Ishikawa (cell line): ENCODE data around the gene ARHGAP42.

Experiments used
- CREB1 ChIP-seq: IDR thresholded peaks from 2 replicates; pipeline ENCODE4 v1.6.1; 2012; ENCODE audit warnings: low read depth
- EGR1 ChIP-seq: IDR thresholded peaks from 2 replicates; pipeline ENCODE4 v1.6.1; 2012
- EP300 ChIP-seq: IDR thresholded peaks from 2 replicates; pipeline ENCODE4 v1.6.1; 2012; ENCODE audit warnings: borderline replicate concordance
- NFIC ChIP-seq: IDR thresholded peaks from 2 replicates; pipeline ENCODE4 v1.6.1; 2012
- RAD21 ChIP-seq: IDR thresholded peaks from 2 replicates; pipeline ENCODE4 v1.6.1; 2012; ENCODE audit warnings: low read depth
- TCF12 ChIP-seq: IDR thresholded peaks from 2 replicates; pipeline ENCODE4 v1.6.1; 2012; ENCODE audit warnings: low read depth
- YY1 ChIP-seq: IDR thresholded peaks from 2 replicates; pipeline ENCODE4 v1.6.1; 2012; ENCODE audit warnings: low read depth
- TF ChIP-seq, protein P1 (sequence below): IDR thresholded peaks from 2 replicates; pipeline ENCODE4 v1.6.1; 2012; ENCODE audit warnings: low read depth, mild to moderate bottlenecking
- TF ChIP-seq, protein P2 (sequence below): IDR thresholded peaks from 2 replicates; pipeline ENCODE4 v1.6.1; 2012
- TF ChIP-seq, protein P3 (sequence below): IDR thresholded peaks from 2 replicates; pipeline ENCODE4 v1.6.1; 2012

DNA sequence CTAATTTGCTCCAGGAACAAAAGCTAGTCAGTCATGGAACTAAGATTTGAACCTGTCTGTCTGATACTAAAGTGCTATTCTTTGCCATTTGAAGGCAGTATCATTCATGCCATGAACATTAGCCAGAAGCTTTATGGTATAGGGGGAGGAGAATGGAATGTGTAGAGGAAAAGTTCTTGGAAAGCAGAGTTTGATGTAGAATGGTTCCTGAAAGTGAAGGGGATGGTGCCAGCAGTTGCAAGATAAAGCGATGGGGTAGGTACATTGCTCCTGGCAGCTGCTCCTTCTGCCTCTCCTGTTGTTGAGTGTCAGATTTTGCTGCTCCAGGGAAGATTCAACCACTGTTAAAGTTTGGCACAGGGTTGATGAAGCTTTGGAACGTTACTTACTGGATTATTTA, 53.4 kb downstream of the ARHGAP42 start:
- TF ChIP-seq, protein P1, sequence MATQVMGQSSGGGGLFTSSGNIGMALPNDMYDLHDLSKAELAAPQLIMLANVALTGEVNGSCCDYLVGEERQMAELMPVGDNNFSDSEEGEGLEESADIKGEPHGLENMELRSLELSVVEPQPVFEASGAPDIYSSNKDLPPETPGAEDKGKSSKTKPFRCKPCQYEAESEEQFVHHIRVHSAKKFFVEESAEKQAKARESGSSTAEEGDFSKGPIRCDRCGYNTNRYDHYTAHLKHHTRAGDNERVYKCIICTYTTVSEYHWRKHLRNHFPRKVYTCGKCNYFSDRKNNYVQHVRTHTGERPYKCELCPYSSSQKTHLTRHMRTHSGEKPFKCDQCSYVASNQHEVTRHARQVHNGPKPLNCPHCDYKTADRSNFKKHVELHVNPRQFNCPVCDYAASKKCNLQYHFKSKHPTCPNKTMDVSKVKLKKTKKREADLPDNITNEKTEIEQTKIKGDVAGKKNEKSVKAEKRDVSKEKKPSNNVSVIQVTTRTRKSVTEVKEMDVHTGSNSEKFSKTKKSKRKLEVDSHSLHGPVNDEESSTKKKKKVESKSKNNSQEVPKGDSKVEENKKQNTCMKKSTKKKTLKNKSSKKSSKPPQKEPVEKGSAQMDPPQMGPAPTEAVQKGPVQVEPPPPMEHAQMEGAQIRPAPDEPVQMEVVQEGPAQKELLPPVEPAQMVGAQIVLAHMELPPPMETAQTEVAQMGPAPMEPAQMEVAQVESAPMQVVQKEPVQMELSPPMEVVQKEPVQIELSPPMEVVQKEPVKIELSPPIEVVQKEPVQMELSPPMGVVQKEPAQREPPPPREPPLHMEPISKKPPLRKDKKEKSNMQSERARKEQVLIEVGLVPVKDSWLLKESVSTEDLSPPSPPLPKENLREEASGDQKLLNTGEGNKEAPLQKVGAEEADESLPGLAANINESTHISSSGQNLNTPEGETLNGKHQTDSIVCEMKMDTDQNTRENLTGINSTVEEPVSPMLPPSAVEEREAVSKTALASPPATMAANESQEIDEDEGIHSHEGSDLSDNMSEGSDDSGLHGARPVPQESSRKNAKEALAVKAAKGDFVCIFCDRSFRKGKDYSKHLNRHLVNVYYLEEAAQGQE, result no peak
- TF ChIP-seq NFIC (no peak), EP300 (no peak), CREB1 (no peak), RAD21 (no peak), EGR1 (no peak), YY1 (no peak), TCF12 (no peak)
- TF ChIP-seq, protein P2, sequence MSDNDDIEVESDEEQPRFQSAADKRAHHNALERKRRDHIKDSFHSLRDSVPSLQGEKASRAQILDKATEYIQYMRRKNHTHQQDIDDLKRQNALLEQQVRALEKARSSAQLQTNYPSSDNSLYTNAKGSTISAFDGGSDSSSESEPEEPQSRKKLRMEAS, result no peak
- TF ChIP-seq, protein P3, sequence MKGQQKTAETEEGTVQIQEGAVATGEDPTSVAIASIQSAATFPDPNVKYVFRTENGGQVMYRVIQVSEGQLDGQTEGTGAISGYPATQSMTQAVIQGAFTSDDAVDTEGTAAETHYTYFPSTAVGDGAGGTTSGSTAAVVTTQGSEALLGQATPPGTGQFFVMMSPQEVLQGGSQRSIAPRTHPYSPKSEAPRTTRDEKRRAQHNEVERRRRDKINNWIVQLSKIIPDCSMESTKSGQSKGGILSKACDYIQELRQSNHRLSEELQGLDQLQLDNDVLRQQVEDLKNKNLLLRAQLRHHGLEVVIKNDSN, result no peak
